GM08714 (cell line): ENCODE results near the gene LRRTM2.
"Not testable (repeated sequence)": the region's sequence is repeated elsewhere in the genome, so short reads cannot be mapped to it uniquely, and the experiment has no call there.

ENCODE experiments used
- H3K4me3 ChIP-seq: fragments of 200-500 bp; sonication (Bioruptor generic); 2 replicates; pipeline ENCODE4 v1.5.1; 2014; ENCODE audit warnings: mild to moderate bottlenecking, low read length, inconsistent platforms
- ZNF274 ChIP-seq: IDR thresholded peaks from 2 replicates; pipeline ENCODE4 v1.6.1; 2012; ENCODE audit warnings: mild to moderate bottlenecking, low read depth, low read length

LRRTM2 gene, protein sequence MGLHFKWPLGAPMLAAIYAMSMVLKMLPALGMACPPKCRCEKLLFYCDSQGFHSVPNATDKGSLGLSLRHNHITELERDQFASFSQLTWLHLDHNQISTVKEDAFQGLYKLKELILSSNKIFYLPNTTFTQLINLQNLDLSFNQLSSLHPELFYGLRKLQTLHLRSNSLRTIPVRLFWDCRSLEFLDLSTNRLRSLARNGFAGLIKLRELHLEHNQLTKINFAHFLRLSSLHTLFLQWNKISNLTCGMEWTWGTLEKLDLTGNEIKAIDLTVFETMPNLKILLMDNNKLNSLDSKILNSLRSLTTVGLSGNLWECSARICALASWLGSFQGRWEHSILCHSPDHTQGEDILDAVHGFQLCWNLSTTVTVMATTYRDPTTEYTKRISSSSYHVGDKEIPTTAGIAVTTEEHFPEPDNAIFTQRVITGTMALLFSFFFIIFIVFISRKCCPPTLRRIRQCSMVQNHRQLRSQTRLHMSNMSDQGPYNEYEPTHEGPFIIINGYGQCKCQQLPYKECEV

GRCh38 chr5:138874771-138875551, at the start of gene LRRTM2:
Gene LRRTM2, minus strand, starts transcription at chr5:138875335. Its CDS starts 424 bp downstream, at chr5:138874911.
- H3K4me3 ChIP-seq = no peak within 1 kb of the TSS

GRCh38 chr5:138922494-138922893, 47.4 kb upstream of the LRRTM2 start:
- H3K4me3 ChIP-seq = no peak overlapping the region
- no peak for TF ChIP-seq ZNF274

More at GRCh38 chr5:138874771-138875551, at the start of gene LRRTM2:
- no peak for TF ChIP-seq ZNF274

DNA sequence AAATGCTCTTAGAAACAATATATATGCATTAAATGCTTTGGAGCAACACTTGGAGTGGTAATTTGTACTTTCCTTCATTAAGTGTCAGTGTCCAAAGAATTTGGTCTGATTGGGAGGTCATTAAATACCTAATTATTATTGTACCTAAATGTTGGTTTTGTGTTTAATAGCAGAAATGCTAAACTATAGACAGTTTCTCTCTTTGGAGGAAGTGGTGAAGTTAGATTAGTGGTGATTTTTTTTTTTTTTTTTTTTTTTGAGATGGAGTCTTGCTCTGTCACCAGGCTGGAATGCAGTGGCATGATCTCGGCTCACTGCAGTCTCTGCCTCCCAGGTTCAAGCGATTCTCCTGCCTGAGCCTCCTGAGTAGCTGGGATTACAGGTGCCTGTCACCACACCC, 46.2 kb upstream of the LRRTM2 start:
- not testable (repeated sequence) for H3K4me3 ChIP-seq

DNA sequence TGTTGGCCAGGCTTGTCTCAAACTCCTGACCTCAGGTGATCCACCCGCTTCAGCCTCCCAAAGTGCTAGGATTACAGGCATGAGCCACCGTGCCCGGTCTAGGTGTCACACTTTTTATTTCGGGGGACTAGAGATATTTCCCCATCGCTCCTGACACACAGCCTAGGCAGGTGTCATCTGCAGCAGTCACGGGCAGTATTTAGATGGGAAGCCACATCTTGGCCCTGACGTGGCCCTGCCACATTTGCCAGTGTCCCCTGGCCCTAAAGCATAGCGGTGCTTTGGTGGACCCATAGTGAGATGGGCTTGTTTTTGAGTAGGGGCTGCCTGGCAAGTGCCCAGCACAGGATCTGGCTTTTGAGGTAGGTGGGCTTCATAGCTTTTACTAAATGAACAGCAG, 45.0 kb upstream of the LRRTM2 start:
- no peak overlapping the region for H3K4me3 ChIP-seq
- TF ChIP-seq ZNF274 = no peak

DNA sequence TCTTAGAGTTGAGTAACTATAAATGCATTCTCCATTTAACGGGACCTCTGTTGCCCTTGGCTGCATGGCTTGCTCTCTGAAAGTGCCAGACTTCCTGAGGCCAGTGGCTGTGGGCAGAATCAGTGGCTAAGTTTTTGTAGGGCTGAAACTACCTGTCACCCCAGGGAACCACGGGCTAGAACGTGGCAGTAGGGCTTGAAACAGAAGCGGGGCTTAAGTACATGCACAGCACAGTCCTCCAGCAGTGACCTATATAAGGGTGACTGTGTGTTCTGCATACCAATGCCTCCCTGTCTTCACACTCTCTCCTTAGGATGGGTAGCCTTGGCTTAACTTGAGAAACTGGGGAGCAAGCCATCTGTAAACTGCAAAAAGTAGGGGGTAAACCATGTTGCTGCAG, 43.6 kb upstream of the LRRTM2 start:
- H3K4me3 ChIP-seq = no peak overlapping the region
- TF ChIP-seq ZNF274 = no peak

GRCh38 chr5:138914338-138914737, 39.2 kb upstream of the LRRTM2 start:
- no peak for TF ChIP-seq ZNF274
- no peak overlapping the region for H3K4me3 ChIP-seq

DNA sequence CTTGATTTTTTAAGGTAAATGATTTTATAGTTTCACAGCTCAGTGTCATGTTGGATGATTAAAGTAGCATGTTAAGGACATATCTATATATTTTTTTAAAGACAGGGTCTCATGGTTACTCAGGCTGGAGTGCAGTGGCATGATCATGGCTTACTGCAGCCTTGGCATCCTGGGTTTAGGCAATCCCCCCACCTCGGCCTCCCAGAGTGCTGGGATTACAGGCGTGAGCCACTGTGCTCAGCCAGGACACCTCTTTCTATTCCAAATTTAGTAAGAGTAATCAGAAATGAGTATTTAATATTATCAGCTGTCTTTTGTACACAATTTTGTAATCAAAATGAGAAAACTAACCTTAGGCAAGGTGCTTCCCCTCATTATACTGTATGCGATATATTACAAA, 38.6 kb upstream of the LRRTM2 start:
- no peak overlapping the region for H3K4me3 ChIP-seq
- no peak for TF ChIP-seq ZNF274

DNA sequence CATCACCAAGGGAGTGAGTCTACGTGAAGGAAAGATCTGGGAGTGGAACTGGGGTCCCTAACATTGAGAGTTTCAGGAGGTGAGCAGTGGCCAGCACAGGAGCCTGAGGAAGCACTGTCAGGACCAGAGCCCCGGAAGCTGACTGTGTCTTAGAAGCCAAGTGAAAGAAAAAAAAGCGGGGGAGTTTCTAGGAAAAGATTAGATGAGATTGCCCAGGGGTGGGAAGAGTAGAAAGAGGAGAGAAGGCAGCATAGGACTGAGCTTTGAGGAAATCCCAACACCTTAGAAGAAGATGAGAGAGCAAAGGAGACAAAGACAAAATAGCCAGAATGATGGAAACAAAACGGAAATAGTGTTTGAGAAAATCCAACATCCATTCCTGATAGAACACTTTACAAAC, 37.0 kb upstream of the LRRTM2 start:
- TF ChIP-seq ZNF274 = no peak
- H3K4me3 ChIP-seq = no peak overlapping the region

- H3K4me3 ChIP-seq = no peak overlapping the region
- TF ChIP-seq ZNF274 = no peak
Observed at GRCh38 chr5:138911441-138911840, 36.3 kb upstream of the LRRTM2 start.

DNA sequence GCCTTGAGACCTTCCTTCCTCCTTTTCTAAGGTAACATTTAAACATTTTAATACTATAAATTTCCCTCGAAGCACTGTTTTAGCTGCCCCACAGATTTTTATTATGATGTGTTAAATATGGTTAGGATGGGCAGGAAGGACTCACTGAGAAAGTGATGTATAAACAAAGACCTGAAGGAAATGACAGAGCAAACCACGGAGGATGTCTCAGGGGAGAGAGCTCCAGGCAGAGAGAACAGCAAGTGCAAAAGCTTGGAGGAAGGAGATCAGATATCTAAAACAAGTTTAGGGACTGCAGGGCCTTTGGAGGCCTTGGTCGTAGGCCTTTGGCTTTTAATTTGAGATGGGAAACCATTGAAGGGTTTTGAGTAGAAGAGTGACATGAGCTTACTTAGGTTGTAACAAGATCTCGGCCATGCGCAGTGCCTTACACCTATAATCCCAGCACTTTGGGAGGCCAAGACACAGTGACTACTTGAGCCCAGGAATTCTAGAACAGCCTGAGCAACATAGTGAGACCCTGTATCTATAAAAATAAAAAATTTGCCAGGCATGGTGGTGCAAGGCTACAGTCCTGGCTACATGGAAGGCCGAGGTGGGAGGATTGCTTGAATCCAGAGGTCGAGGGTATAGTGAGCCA, 35.5 kb upstream of the LRRTM2 start:
- H3K4me3 ChIP-seq = no peak overlapping the region
- no peak for TF ChIP-seq ZNF274

DNA sequence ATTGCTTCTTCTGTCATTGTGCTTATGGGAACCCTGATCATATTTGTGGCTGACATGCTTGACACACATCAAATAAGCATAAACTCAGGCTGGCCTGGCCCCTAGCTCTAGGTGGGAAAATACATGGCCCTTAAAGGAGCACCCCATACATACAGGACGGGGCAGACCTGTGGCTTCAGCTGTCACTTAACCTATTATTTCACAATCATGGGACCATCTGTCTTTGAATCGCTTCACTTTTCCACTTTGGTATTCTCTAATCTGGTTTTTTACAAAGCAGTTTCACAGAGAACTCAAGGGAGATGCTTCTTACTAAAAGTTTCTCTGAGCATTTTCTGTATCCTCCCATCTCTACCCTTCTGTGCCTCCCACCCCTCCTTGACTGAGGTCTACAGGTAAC, 34.6 kb upstream of the LRRTM2 start:
- no peak for TF ChIP-seq ZNF274
- no peak overlapping the region for H3K4me3 ChIP-seq

- no peak for TF ChIP-seq ZNF274
- no peak overlapping the region for H3K4me3 ChIP-seq
Observed at GRCh38 chr5:138905541-138905940, 30.4 kb upstream of the LRRTM2 start.

DNA sequence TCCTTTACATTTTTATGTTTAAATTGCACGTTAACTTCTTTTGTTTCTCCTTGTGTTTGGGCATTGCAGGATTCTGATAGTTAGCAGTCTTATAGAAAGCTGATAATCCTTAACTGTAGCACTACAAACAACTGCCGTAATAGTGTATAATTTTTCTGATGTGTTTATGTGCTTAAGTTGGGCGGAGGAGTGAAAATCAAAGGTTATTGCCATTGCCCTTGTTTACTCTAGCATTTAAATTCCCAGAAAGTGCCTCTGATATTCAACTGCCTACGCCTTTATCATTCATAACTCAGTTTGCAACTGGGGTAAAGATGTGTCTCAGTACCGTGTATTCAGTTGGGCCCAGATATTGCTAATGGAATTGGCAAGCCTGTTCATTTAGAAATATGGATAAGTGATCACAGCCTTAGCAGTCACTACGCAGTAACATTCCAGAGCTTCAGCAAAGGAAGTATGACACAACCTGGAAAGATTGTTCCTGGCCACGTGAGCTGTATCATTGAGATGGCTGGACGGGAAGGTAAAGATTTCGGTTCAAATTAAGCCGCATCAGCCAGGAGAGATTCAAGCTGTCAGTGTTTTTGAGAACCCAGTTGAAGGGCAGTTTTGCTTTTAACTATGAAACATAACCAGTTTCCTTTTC, 28.1 kb upstream of the LRRTM2 start:
- no peak overlapping the region for H3K4me3 ChIP-seq
- no peak for TF ChIP-seq ZNF274

DNA sequence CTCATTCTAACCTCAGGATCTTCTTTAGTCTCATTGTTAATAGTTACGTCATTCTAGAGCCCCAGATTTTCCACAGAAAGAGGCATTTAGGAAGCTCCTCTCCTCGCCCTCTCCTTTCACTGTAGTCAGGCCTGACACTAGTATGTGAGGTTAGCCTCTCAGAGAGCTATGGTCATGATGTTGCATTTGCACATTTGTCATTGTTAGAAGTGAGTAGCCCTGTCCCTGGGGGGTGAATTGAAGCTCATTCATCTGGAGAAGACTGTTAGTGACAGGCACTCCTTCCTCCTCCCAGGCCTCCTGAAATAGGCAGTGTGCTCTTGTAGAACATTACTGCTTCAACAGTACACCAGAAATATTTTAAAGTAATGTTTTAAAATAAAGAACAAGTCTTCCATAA, 26.6 kb upstream of the LRRTM2 start:
- no peak for TF ChIP-seq ZNF274
- no peak overlapping the region for H3K4me3 ChIP-seq
